GM21360 (cell line): ENCODE data around the gene OTUB1.

Source experiments
- ATAC-seq: cut with Tn5 transposase; IDR thresholded peaks from one replicate; pipeline ENCODE4 v1.9.1; 2021; ENCODE audit warnings: mild to moderate bottlenecking, moderate library complexity; ENCODE audit not compliant: unreplicated experiment

The OTUB1 gene

DNA sequence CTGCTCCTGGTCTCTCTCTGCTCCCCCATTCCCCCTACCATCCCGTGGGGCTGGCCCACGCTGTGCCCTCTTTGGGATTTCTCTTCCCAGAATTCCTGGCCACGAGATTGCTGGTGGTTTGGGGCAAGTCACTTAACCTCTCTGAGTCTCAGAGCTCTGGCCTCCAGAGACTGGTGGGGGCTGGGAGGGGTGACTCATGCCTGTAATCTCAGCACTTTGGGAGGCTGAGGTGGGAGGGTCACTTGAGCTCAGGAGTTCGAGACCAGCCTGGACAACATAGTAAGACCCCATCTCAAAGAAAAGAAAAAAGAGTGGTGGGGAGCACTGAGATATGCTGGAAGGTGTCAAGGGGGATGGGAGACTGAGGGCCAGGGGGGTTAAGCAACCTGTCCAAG, 18.3 kb downstream of the OTUB1 start:
- ATAC-seq, result no peak

DNA sequence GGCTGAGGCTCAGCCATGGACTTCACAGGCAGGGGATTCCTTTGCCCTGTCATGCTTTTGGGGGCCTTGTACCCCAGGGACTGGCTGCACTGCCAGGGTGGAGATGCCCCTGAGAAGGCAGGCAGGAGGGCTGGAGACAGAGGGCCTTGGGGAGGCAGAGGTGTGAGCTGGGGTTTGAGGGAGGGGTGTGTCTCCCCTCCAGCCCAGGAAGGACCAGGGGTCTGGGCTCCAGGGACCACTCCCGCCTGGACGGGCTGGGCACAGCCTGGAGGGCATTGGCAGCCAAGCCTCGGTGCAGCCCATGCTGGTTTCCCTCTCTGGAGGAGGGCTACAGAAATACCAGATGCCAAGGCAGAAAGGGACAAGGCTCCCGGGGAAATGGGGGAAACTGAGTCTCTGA, 19.5 kb downstream of the OTUB1 start:
- ATAC-seq, result no peak

DNA sequence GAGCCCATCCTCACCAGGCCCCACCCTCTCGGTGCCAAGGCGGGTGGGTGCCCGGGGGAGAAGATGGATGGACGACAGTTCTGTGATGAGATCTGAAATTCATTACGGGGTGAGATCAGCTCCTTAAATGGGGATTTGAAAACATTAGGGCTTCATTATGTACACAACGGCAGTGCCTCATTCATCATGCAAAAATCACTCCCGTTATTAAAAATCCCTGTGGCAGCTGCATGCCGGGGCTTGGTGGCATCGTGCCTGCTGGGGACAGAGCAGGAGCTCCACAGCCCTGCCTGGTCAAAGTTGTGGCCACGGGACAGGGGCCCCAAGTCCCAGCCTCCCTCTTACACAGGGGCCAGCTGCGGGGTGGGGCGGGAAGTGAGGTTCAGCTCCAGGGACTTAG, 20.2 kb downstream of the OTUB1 start:
- ATAC-seq, result no peak

DNA sequence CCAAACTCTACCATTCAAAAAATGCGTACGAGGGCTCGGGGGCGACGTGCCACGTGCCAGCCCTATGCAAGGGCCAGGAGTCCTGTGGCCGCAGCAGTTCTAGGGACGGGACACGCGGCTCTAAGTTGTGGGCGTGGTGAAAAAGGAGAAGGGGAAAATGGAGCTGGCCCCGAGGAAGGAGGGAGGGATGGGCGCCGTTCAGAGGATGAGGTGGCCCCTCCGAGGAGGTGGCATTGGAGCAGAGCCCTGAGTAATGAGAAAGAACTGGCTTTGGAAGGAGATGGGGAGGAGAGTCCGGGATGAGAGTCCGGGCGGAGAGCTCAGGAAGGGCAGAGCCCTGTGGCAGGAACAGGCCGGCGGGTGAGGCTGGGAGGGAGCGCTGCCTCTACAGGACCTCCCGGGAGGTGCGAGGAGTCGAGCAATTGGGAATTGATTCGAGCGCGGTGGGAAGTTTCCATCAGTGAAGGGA, 21.0 kb downstream of the OTUB1 start:
- ATAC-seq, result no peak

DNA sequence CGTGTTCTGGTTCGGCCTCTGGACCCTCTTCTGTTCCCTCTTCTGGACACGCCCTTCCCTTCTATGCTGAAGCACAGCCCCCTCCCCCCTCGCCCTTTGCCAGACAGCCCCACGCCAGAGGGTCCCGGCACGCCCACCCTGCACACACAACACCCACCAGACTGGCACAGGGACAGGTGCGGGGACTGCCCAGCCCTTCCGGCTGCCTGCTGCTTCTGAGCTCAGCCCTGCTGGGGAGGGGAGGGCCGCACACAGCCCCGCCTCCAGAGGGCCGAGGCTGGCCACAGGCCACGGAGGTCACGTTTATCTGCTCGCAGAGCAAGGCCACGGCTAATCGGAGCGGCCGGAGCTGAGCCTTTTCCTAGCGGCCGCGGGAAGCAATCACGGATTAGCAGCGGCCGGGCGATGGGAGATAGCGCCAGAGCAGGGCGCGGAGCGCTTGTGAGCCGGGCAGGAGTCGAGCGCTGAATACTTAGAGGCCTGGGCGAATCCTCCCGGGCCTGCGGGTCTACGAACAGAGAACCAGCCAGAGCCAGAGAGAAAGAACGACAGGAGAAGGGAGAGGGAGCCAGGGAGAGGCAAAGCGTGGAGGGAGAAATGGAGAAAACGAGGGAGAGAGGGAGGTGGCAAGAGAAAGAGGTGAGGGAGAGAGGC, 21.5 kb downstream of the OTUB1 start:
- ATAC-seq, result no peak

DNA sequence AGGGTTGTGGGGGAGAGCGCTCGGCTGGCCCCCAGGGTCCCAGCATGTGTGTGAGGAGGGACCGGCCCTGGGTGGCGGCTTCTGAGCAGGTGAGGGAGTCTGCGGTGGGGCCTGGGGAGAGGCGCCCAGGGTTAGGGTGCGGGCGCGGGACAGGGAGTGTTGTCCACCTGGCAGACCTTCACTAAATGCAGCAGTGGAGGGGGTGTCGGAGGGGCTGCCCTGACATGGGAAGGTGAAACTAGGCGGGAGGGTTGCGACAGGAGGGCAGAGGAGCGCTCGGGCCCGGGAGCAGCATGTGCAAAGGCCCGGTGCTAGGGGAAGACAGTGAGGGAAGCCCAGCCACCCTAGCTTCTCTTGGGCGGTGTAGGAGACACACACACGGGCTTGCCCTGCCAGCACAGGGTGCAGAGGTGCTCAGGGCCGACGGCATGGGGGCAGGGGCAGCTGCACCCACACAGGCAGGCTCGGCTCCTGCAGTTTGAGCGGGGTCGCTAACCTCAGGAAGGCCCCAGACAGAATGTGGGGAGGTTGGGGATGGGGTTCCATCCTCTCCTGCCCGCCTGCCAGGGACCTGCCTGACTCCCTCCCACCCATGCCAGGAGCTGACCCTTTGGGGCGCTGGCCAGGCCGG, 22.2 kb downstream of the OTUB1 start:
- ATAC-seq, result no peak

DNA sequence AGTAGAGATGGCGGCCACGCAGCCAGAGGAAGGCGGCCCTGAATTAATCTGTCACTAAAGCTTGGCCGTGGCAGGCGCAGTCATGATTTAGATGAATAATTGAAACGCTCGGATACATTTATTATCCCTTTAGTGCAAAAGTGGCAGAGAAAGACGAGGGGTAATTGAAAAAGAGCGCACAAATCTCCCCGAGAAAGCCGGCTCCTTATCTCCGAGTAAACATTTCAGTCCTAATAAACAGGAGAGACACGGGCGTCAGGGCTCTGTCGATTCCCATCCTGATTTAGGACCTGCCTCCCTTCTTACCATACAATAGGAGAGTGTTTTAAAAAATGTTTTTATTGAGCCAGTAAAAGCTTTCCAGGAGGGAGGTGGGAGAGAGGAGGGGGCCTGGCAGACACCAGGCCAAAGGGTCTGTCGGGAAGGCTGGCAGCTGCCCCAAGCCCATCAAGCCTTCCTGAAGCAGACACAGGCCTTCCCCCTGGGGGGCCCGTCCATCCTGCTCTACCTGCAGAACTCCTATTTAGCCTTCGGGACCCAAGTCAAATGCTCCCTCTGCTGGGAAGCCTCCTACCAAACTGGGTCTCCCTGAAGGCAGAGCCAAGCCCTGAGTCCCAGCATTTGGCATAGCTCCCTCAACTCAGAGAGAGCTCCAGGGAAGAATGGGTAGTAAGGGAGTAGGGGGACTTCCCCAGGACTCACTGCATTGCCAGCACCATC, 22.8 kb downstream of the OTUB1 start:
- ATAC-seq, result no peak

DNA sequence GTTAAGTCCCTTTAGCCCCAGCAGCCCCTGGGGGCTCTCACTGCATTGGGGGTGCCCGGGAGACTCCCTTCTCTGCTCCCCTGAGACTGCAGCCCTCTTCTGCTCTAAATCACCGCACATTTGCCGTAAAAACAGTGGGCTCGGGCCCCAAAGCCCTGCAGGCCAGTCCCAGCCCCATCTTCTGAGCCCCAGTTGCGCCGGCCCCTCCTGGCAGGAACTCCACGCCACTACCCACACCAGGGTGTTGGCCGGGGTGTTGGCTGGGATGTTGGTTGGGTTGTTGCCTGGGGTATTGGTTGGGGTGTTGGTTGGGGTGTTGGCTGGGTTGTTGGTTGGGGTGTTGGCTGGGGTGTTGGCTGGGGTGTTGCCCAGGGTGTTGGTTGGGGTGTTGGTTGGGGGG, 23.5 kb downstream of the OTUB1 start:
- no peak for ATAC-seq

DNA sequence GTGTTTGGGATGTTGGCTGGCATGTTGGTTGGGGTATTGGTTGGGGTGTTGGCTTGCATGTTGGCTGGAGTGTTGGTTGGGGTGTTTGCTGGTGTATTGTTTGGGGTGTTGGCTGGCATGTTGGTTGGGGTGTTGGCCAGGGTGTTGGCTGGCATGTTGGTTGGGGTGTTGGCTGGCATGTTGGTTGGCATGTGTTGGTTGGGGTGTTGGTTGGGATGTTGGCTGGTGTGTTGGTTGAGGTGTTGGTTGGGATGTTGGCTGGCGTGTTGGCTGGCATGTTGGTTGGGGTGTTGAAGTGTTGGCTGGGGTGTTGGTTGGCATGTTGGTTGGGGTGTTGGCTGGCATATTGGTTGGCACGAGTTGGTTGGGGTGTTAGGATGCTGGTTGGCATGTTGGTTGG, 24.5 kb downstream of the OTUB1 start:
- no peak for ATAC-seq

DNA sequence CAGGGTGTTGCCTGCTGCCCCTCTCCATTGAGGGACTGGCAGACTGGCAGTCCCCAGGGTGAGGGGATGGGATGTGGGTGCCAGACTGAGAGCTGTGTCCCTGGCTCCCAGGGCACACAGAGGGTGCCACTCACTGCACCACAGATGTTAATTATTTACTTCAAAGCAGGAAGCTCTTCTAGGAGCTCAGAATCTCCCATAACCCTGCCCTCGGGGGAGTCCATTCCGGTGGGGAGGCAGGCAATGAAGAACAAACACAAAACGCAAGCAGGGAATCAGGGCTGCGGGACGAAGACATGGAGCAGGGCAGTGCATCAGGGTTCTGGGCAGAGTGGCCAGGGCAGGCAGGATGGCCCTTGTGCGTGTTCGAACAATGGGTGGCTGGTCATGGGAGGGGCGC, 25.1 kb downstream of the OTUB1 start:
- no peak for ATAC-seq

DNA sequence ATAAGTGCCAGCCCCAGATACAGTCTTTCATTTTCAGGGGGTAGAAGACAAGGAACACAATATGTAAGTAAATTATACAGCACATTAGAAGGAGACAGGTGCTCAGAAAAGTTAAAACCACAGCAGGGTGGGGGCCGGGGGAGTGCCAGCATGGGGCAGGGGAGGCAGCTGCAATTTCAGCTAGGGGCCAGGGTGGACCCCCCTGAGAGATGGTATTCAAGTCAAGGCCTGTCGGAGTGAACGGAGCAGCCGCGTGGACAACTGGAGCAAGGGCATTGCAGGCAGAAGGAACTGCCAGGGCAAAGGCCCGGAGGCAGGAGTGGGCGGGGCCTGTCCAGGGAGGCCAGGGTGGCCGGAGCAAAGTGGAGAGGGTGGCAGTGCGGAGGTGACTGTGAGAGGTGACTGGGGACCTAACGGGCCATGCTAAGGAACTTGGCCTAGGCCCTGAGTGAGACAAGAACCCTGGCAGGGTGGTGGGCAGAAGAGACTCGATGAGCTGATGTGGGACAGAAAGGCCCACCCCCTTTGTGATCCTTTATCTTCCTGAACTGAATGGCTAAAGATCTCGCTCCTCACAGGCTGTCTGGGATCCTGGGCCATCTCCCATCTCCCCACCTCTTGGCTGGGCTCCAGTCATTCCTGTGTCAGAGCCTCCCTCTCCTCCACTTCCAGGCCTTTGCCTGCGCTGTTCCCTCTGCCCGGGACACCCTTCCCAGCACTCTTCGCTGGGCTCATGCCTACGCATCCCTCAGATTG, 27.1 kb downstream of the OTUB1 start:
- no peak for ATAC-seq

DNA sequence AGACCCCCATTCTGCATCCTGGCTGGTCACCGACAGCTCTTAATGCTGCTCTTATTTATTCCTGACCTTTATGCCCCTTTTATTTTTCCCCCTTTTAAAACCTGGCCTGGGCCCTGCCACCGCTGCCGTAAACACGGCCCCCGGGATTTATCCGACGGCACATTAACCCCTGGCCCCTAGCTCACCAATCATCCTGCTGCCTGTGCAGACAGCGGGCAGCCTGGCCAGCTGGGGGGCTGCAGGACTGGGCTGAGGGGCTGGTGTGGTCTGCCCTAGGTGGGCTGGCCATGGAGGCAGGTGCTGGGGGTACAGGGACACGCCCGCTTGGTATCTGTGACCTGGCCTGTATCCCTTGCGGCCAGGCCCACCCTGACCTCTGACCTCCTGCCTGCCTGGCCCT, 28.1 kb downstream of the OTUB1 start:
- no peak for ATAC-seq

DNA sequence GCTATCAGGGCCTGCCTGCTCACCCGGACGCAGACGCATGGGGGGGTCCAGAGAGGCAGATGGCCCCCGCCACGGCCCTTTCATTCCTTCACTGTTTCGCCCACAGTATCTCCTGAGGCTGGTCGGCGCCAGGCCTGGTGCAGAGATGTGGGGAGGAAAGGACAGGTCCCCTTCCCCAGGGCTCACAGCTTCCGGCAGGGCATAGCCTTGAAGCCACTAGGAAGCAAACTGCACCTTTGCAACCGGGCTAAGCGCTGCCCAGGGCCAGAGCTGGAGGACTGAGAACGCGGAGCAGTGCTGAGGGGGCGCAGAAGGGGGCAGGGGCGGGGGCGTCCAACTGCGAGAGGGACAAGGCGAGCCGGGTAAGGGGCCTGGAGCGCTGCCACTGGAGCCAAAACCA, 29.3 kb downstream of the OTUB1 start:
- ATAC-seq, result no peak

DNA sequence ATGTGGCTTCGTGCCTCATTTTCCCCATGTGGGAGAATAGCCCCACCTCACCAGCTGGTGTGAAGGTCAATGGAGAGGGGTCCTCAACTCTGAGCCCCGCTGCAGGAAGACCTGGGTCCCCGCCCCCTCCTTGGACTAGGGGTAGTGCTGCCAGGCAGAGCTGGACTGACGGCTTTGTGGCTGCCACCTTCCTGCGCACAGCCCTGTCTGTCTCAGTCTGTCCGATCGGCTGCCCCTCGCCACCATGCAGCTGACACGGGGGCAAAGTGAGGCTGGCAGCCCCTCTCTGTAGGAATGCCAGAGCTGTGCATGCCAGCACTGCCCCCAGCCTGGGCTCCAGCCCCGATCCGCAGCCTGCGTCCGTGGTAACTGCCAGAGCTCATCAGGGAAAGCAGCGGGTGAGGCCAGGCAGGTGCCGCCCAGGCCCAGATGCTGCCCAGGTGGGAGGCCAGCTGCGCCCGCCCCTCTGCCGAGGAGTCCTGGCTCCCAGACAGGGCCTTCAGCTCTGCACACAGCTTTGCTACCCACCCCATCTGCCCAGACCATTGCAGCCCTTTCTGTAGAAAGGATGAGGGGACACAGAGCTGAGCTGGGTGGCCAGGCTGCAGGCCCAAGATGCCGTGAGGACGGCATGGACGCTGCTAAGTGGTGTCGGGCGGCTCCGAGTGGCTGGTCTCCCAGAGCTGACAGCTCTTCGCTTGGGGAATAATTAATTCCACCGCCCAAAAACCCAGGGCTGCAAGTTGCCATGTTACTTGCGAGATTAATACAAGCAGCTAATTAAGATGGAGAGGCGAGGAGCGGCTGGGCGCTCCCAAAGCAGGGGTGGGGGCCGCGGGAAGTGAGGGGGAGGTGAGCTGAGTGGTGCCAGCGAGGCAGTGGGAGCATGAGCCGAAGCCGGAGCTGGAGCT, 30.0 kb downstream of the OTUB1 start:
- ATAC-seq, result no peak

DNA sequence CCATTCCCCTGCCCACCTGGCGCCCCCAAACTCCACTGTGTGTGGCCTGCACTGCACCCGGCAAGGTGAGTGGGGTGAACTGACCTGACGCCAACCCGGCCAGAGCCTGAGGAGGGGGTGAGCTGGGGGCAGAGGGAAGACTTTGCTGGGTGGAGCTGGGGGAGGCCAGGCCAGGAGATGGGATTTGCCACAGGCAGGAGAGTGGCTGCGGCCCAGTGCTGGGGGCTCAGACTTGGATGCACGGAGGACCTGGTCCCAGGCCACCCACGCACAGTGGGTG, 31.6 kb downstream of the OTUB1 start:
- no peak for ATAC-seq

DNA sequence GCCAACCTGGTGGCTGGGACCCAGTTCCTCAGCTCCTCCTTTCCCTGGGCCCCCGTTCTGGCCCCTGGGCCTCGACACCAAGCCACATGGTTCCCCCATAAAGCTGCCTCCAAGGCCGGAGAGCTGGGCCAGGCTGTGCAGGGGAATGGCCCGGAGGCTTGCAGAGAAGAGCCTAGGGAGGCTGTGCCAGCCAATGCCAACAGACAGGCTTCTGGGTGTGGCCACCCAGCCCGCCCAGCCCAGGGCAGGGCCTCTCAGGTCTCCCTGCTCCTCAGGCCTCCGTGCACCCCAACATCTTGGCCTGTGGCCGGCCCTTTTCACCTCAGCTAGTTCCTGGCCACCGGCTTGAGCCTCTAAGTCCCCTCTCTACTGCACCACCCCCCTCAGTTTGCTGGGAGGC, 32.1 kb downstream of the OTUB1 start:
- no peak for ATAC-seq

DNA sequence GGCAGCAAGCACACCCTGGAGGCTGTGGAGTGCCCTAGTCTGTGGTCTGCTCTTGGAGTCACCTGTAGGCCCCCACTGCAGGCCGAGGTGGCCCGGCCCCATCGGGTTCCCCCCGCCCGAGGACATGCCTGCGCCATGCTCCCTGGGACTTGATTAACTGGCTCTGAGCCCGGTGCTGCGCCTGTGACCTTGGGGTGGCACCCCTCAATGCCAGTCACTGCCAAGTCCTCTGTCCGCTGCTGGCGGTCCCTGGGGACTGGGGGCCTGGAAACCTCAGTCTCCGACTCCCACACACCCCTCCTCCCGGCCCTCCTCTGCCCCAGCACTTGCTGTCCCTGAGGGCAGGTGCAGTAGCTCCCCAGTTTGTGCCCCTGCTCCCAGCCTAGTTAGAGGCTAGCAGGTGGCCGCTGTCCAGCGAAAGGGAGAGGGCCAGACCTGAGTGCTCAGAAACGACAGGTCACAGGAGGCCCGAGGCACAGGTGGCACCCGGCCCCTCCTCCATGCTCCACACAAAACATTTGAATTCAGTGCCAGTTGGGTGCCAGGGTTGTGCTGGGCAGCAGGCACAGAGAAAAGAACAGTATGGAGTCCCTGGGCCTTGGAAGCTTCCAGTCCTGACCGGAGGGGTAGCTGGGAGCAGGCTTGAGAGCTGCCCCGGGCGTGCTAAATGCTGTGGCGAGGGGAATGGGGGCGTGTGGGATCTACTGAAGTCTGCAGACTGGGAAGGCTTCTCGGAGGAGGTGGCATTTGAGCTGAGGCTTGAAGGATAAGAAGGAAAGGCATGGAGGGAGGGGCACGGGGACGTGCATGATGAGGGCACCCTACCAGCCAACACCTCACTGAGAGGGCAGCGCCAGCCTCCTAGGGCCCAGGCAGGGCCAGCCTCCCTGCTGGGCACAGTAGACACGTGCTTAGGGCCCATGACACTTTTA, 33.1 kb downstream of the OTUB1 start:
- ATAC-seq, result no peak

DNA sequence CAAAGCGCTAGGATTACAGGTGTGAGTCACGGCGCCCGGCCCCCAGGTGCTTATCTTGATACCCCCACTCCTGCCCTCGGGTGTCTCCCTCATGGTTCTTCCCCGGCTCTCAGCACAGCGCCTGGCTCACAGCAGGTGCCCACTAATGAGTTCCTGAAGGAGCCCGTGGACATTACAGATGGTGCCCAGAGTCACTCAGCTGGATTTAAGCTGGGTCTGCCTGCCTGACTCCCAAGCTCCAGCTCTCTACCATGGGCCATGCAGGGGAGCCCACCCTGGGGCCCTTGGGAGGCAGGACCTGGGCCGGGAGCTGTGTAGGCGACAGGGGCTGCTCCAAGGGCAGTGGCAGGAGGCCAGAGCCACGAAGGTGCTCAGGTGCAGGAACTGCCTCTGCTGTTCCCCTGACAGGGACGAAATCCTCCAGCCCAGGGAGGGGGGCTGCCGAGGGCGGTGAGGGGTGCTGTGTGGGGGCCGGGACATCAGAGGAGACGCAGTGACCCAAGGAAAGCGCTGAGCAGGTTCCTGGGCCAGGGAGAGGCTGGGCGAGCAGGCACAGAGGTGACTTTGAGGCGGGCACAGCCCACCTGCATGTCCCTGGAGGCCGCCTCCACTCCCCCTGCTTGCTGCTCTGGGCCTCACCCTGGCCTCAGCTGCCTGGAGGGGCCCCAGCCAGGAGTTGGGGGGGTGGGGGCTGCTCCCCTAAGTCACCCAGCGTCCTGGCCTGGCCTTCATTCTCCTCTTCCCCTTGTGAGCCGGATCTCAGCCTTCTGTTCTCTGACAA, 34.9 kb downstream of the OTUB1 start:
- no peak for ATAC-seq

DNA sequence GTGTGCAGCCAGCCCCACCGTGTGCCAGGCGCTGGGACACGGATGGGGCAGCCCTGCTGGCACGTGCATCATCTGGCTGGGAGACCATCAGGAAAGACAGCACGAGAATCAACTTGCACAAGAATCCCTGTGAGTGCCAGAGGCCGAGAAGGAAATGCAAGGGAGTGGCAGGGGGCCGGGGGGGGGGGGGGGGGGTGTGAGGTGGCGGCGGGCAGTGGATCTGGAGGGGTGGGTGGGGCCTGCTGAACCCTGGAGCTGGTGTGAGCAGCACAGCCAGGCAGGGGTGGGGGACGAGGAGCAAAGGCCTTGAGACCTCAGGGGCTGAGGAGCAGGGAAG, 35.5 kb downstream of the OTUB1 start:
- ATAC-seq, result no peak
